Trophoblast cell (in vitro differentiated cells and primary cell): ENCODE data around the gene ULK1.

Experiments
- DNase-seq, 2 donors: peaks; one replicate each; pipeline ENCODE4 v3.0.0-alpha.2; 2016
- H2AFZ ChIP-seq: 2 replicates; pipeline ENCODE4 v1.6.1; 2013; ENCODE audit warnings: low read length, moderate library complexity, mild to moderate bottlenecking; ENCODE audit not compliant: insufficient read depth, poor library complexity
- H2AK5ac ChIP-seq: 2 replicates; pipeline ENCODE4 v1.6.1; 2013; ENCODE audit warnings: mild to moderate bottlenecking, low read length
- H2BK120ac ChIP-seq: 2 replicates; pipeline ENCODE4 v1.6.1; 2013; ENCODE audit warnings: low read length, mild to moderate bottlenecking, moderate library complexity; ENCODE audit not compliant: insufficient read depth, poor library complexity
- H2BK12ac ChIP-seq: 2 replicates; pipeline ENCODE4 v1.6.1; 2013; ENCODE audit warnings: mild to moderate bottlenecking, low read length, moderate library complexity
- H2BK5ac ChIP-seq: 2 replicates; pipeline ENCODE4 v1.6.1; 2013; ENCODE audit warnings: low read length, low read depth, moderate library complexity, mild to moderate bottlenecking; ENCODE audit not compliant: poor library complexity
- H3K14ac ChIP-seq: 2 replicates; pipeline ENCODE4 v1.6.1; 2013; ENCODE audit warnings: mild to moderate bottlenecking, low read length
- H3K18ac ChIP-seq: 2 replicates; pipeline ENCODE4 v1.6.1; 2013; ENCODE audit warnings: mild to moderate bottlenecking, low read length
- H3K23ac ChIP-seq: 2 replicates; pipeline ENCODE4 v1.6.1; 2013; ENCODE audit warnings: low read length
- H3K27ac ChIP-seq: 2 replicates; pipeline ENCODE4 v1.5.1; 2013; ENCODE audit warnings: low read depth, mild to moderate bottlenecking, inconsistent platforms, low read length, moderate library complexity
- H3K27me3 ChIP-seq: 2 replicates; pipeline ENCODE4 v1.6.1; 2013; ENCODE audit warnings: inconsistent platforms, mild to moderate bottlenecking, low read length, moderate library complexity; ENCODE audit not compliant: insufficient read depth
- H3K36me3 ChIP-seq, 2 experiments: 1 replicate in 1 of 2; 2 replicates in 1 of 2; pipeline ENCODE4 v1.6.1; 2013; ENCODE audit warnings: low read length in 2 of 2, mild to moderate bottlenecking in 2 of 2, moderate library complexity in 1 of 2; ENCODE audit not compliant: insufficient read depth in 2 of 2, control insufficient read depth in 1 of 2
- H3K4ac ChIP-seq: 2 replicates; pipeline ENCODE4 v1.6.1; 2013; ENCODE audit warnings: low read depth, mild to moderate bottlenecking, low read length, moderate library complexity
- H3K4me1 ChIP-seq, 2 experiments: 1 replicate in 1 of 2; 2 replicates in 1 of 2; pipeline ENCODE4 v1.6.1; 2013; ENCODE audit warnings: low read length in 2 of 2, mild to moderate bottlenecking in 2 of 2, moderate library complexity in 1 of 2; ENCODE audit not compliant: insufficient read depth in 2 of 2, control insufficient read depth in 1 of 2
- H3K4me2 ChIP-seq: 2 replicates; pipeline ENCODE4 v1.6.1; 2013; ENCODE audit warnings: inconsistent platforms, mild to moderate bottlenecking, low read length, moderate library complexity
- H3K4me3 ChIP-seq: 2 replicates; pipeline ENCODE4 v1.5.1; 2013; ENCODE audit warnings: mild to moderate bottlenecking, low read depth, low read length, inconsistent platforms
- H3K79me1 ChIP-seq: one replicate; pipeline ENCODE4 v1.6.1; 2013; ENCODE audit warnings: low read length
- H3K79me2 ChIP-seq: 2 replicates; pipeline ENCODE4 v1.6.1; 2013; ENCODE audit warnings: low read length, mild to moderate bottlenecking; ENCODE audit not compliant: control insufficient read depth, insufficient read depth, poor library complexity
- H3K9ac ChIP-seq: 2 replicates; pipeline ENCODE4 v1.6.1; 2013; ENCODE audit warnings: mild to moderate bottlenecking, low read length
- H3K9me3 ChIP-seq: 2 replicates; pipeline ENCODE4 v1.6.1; 2013; ENCODE audit warnings: low read depth, mild to moderate bottlenecking, control low read depth, inconsistent platforms, low read length; ENCODE audit not compliant: insufficient read depth
- H4K12ac ChIP-seq: 2 replicates; pipeline ENCODE4 v1.6.1; 2013; ENCODE audit warnings: low read depth, mild to moderate bottlenecking, low read length, moderate library complexity
- H4K8ac ChIP-seq: 2 replicates; pipeline ENCODE4 v1.6.1; 2013; ENCODE audit warnings: low read depth, mild to moderate bottlenecking, low read length, moderate library complexity
- H4K91ac ChIP-seq: one replicate; pipeline ENCODE4 v1.6.1; 2013; ENCODE audit warnings: low read depth, mild to moderate bottlenecking, low read length, moderate library complexity
- WGBS: extraction: QIAGEN DNeasy Blood & Tissue Kit; methylation state at CpG from one replicate; pipeline ENCODE4 v1.1.7; 2013; ENCODE audit warnings: missing lambda C conversion rate; ENCODE audit not compliant: insufficient read length, insufficient coverage; ENCODE audit errors: extremely low coverage; 5-methylcytosine and 5-hydroxymethylcytosine counted together

The ULK1 gene

GRCh38 chr12:131897875-131898274, 3.5 kb downstream of the ULK1 start:
- Histone ChIP-seq H3K36me3 (peaks cover 26 to 31% of the 10 kb centered on the region in 2 experiments), H3K4ac (peak overlapping the region; percentile 58)
- peak in 1 of 2 donors; percentile 37 for DNase-seq

GRCh38 chr12:131900397-131900796, 6.0 kb downstream of the ULK1 start:
- Histone ChIP-seq H3K4me2 (no peak overlapping the region), H2BK5ac (no peak overlapping the region), H3K9ac (no peak overlapping the region), H3K9me3 (no peaks in the 10 kb centered on the region), H3K23ac (no peak overlapping the region), H2BK120ac (no peak overlapping the region), H3K4me3 (no peak overlapping the region), H3K27ac (no peak overlapping the region), H3K27me3 (no peaks in the 10 kb centered on the region), H2AFZ (no peak overlapping the region), H3K36me3 (peaks cover 40 to 43% of the 10 kb centered on the region in 2 experiments), H4K91ac (peak overlapping the region; percentile 26), H3K79me2 (peaks cover 28% of the 10 kb centered on the region), H3K4me1 (peaks cover 17 to 21% of the 10 kb centered on the region in 2 experiments), H3K79me1 (peaks cover 8% of the 10 kb centered on the region), H4K12ac (no peak overlapping the region), H2BK12ac (no peak overlapping the region), H4K8ac (no peak overlapping the region), H3K14ac (no peak overlapping the region), H2AK5ac (no peak overlapping the region), H3K4ac (peak overlapping the region; percentile 2), H3K18ac (no peak overlapping the region)
- peak; percentile 42 to 49 for DNase-seq
- no CpG with 5 or more reads among the region's 6 CpGs for WGBS

More at GRCh38 chr12:131897875-131898274, 3.5 kb downstream of the ULK1 start:
- H4K8ac ChIP-seq = no peak overlapping the region
- no peaks in the 10 kb centered on the region for H3K9me3 ChIP-seq
- no peak overlapping the region for H3K4me2 ChIP-seq
- no CpG with 5 or more reads among the region's 9 CpGs for WGBS
- H2BK5ac ChIP-seq = no peak overlapping the region
- H2BK12ac ChIP-seq = no peak overlapping the region
- no peak overlapping the region for H2BK120ac ChIP-seq
- no peak overlapping the region for H3K9ac ChIP-seq
- no peak overlapping the region for H3K27ac ChIP-seq
- no peak overlapping the region for H2AK5ac ChIP-seq
- peaks cover 17 to 23% of the 10 kb centered on the region in 2 experiments for H3K4me1 ChIP-seq
- H3K4me3 ChIP-seq = no peak overlapping the region
- no peak overlapping the region for H3K18ac ChIP-seq
- H3K79me1 ChIP-seq = peaks cover 15% of the 10 kb centered on the region
- no peak overlapping the region for H4K91ac ChIP-seq
- no peak overlapping the region for H4K12ac ChIP-seq
- H2AFZ ChIP-seq = no peak overlapping the region
- no peak overlapping the region for H3K14ac ChIP-seq
- no peak overlapping the region for H3K23ac ChIP-seq
- H3K27me3 ChIP-seq = no peaks in the 10 kb centered on the region
- H3K79me2 ChIP-seq = peaks cover 32% of the 10 kb centered on the region

- Histone ChIP-seq H3K4me1 (peaks cover 10 to 11% of the 10 kb centered on the region in 2 experiments), H3K79me1 (peaks cover 3% of the 10 kb centered on the region), H3K9ac (no peak overlapping the region), H3K27ac (no peak overlapping the region), H3K4me3 (no peak overlapping the region), H2AFZ (peak overlapping the region; percentile 50), H3K23ac (no peak overlapping the region), H3K36me3 (peaks cover 47 to 49% of the 10 kb centered on the region in 2 experiments), H4K8ac (no peak overlapping the region), H3K79me2 (peaks cover 18% of the 10 kb centered on the region), H2AK5ac (no peak overlapping the region), H3K27me3 (no peaks in the 10 kb centered on the region), H3K14ac (no peak overlapping the region), H3K4ac (peak overlapping the region; percentile 16), H3K9me3 (no peaks in the 10 kb centered on the region), H3K4me2 (no peak overlapping the region), H2BK5ac (no peak overlapping the region), H2BK12ac (no peak overlapping the region), H4K91ac (no peak overlapping the region), H2BK120ac (no peak overlapping the region), H4K12ac (no peak overlapping the region), H3K18ac (peak overlapping the region; percentile 16)
- no CpG with 5 or more reads among the region's 30 CpGs for WGBS
- no peak for DNase-seq
These were observed 7.3 kb downstream of the ULK1 start for GRCh38 chr12:131901431-131902331.

- H4K12ac ChIP-seq = peak overlapping the region; percentile 7
- H2AK5ac ChIP-seq = no peak overlapping the region
- H3K4me3 ChIP-seq = no peak overlapping the region
- H4K91ac ChIP-seq = no peak overlapping the region
- no peaks in the 10 kb centered on the region for H3K27me3 ChIP-seq
- H3K4me1 ChIP-seq = peaks cover 8 to 9% of the 10 kb centered on the region in 2 experiments
- H2BK12ac ChIP-seq = no peak overlapping the region
- peak overlapping the region; percentile 16 for H3K4ac ChIP-seq
- H3K9ac ChIP-seq = no peak overlapping the region
- no peak overlapping the region for H4K8ac ChIP-seq
- no peak overlapping the region for H3K23ac ChIP-seq
- no peak overlapping the region for H2BK120ac ChIP-seq
- no CpG with 5 or more reads among the region's 25 CpGs for WGBS
- H3K36me3 ChIP-seq = peaks cover 46 to 50% of the 10 kb centered on the region in 2 experiments
- H3K27ac ChIP-seq = no peak overlapping the region
- no peak for DNase-seq
- no peaks in the 10 kb centered on the region for H3K9me3 ChIP-seq
- H3K4me2 ChIP-seq = no peak overlapping the region
- H3K14ac ChIP-seq = no peak overlapping the region
- H3K79me1 ChIP-seq = peaks cover 2% of the 10 kb centered on the region
- H2BK5ac ChIP-seq = no peak overlapping the region
- H3K79me2 ChIP-seq = peaks cover 13% of the 10 kb centered on the region
- H2AFZ ChIP-seq = peak overlapping the region; percentile 30
- H3K18ac ChIP-seq = peak overlapping the region; percentile 38
These were observed 8.2 kb downstream of the ULK1 start for GRCh38 chr12:131902332-131903241.
